ENCODE results near the gene WNK4.
"Not testable (repeated sequence)": the region's sequence is repeated elsewhere in the genome, so short reads cannot be mapped to it uniquely, and the experiment has no call there.

Gene WNK4

DNA sequence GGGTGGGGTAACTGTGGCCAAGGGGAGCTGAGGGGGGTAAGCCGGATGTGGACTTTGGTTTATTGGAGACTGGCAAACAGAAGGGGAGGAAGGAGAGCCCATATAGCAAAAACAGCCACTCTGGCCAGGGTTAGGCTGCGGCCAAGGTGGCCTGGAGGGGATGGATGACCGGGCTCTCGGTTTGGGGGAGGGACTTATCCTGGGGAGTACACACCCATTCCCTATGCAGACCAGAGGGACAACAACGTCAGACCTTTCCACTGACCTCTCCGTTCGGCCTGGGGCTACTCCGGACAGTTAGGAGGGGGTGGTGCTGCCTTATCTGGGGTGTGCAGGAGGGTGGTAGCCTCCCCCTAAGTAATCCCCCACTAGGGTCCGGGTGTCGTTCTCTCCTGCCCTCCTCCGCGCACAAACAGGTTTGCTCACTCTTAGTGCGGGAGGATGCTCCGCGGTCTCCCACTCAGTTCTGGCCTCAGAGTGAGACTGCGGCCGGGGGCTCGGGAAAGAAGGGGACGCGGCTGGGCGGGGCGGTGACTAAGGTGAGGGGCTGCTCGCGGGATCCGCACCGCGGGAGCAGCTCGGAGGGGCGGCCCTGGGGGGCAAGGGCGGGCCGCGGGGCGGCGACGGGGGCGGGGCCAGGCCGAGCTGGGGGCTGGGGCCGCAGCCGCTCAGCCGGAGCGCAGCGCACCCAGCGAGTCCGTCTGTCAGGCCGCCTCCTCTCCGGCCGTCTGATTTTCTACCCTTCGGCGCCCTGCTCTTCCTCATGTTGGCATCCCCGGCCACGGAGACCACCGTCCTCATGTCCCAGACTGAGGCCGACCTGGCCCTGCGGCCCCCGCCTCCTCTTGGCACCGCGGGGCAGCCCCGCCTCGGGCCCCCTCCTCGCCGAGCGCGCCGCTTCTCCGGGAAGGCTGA is at the start of gene WNK4:
TSS of gene WNK4 (plus strand) at position 675 of the 915 bp plus-strand sequence. CDS start at position 764, 89 bp downstream.
- Mint-ChIP-seq H3K4me1 (peaks cover 16% of the 10 kb centered on the region), H3K9me3 (no peaks in the 10 kb centered on the region), H3K4me3 (peak within 1 kb of the TSS; percentile 29), H3K27me3 (peaks cover 19% of the 10 kb centered on the region), H3K36me3 (peaks cover 26% of the 10 kb centered on the region), H3K27ac (no peak within 1 kb of the TSS)
- DNase-seq (ENCODE audit: low spot score in 2 of 2) (no peak), ATAC-seq (ENCODE audit: low read depth) (no peak)

DNA sequence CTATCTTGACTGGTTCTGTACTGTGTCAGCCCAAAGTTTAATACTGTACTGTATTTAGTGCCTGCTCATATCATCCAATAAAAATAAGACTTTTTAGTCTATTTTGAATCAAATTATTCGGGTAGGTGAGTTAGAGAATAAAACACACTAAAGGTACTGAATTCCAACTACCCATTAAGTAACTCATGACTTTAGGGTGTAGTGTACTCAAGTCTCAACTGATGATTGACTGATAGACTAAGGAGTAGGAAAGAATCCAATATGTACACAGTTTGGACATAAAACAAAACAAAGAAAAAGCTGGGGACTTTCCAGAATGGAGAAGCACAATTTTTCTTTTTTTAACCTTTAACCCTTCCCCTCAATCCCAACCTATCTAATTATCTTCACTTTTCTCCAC is 39.7 kb upstream of the WNK4 start:
- DNase-seq (ENCODE audit: low spot score in 2 of 2) (no peak), ATAC-seq (ENCODE audit: low read depth) (no peak)
- H3K36me3 Mint-ChIP-seq: no peaks in the 10 kb centered on the region
- H3K27me3 Mint-ChIP-seq: no peaks in the 10 kb centered on the region
- no peak overlapping the region for H3K27ac Mint-ChIP-seq
- no peak overlapping the region for H3K4me3 Mint-ChIP-seq
- peaks cover 18% of the 10 kb centered on the region for H3K4me1 Mint-ChIP-seq
- H3K9me3 Mint-ChIP-seq: no peaks in the 10 kb centered on the region

DNA sequence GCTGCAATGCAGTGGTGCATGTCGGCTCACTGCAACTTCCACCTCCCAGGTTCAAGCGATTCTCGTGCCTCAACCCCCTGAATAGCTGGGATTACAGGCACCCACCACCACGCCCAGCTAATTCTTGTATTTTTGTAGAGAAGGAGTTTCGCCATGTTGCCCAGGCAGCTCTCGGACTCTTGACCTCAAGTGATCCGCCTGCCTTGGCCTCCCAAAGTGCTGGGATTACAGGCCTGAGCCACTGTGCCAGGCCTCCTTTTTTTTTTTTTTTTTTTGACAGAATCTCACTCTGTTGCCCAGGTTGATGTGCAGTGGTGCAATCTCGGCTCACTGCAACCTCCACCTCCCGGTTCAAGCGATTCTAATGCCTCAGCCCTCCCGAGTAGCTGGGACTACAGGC is 37.5 kb upstream of the WNK4 start:
- not testable (repeated sequence) for H3K27me3 Mint-ChIP-seq; H3K36me3 Mint-ChIP-seq; DNase-seq (ENCODE audit: low spot score in 2 of 2); H3K27ac Mint-ChIP-seq; ATAC-seq (ENCODE audit: low read depth); H3K9me3 Mint-ChIP-seq
- Mint-ChIP-seq H3K4me1 (peaks cover 13% of the 10 kb centered on the region), H3K4me3 (peak overlapping the region; percentile 40)

DNA sequence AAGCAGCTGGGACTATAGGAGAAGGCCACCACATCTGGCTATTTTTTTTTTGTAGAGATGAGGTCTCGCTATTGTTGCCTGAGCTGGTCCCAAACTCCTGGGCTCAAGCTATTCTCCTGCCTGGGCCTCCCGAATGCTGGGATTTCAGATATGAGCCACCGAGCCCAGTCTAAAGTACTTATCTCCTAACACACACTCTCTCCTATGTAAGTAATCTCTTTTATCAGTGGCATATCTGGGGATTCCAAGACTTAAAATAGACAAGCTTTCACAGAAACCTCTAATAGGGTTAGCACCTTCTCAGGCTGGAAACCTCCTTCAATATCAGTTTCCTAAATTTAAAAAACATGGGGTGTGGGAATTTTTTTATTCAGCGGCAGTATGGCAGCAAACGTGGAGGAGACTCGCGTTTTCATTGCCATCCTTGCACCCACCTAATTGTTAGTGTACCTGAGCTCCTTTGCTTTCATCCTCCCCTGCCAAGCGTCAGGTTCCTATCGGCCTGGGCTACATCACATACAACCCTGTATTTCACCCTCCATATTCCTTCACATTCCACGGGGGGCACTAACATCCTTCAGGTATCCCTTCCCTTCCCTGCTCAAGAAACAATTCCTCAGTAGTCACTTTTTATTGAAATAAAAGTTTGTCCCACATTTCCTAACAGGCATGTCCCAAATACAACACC is 36.7 kb upstream of the WNK4 start:
- peaks cover 5% of the 10 kb centered on the region for H3K27me3 Mint-ChIP-seq
- DNase-seq (ENCODE audit: low spot score in 2 of 2): no peak
- peak overlapping the region; percentile 94 for H3K4me3 Mint-ChIP-seq
- ATAC-seq (ENCODE audit: low read depth): no peak
- H3K4me1 Mint-ChIP-seq: peaks cover 13% of the 10 kb centered on the region
- H3K27ac Mint-ChIP-seq: peak overlapping the region; percentile 93
- no peaks in the 10 kb centered on the region for H3K9me3 Mint-ChIP-seq
- H3K36me3 Mint-ChIP-seq: no peaks in the 10 kb centered on the region

DNA sequence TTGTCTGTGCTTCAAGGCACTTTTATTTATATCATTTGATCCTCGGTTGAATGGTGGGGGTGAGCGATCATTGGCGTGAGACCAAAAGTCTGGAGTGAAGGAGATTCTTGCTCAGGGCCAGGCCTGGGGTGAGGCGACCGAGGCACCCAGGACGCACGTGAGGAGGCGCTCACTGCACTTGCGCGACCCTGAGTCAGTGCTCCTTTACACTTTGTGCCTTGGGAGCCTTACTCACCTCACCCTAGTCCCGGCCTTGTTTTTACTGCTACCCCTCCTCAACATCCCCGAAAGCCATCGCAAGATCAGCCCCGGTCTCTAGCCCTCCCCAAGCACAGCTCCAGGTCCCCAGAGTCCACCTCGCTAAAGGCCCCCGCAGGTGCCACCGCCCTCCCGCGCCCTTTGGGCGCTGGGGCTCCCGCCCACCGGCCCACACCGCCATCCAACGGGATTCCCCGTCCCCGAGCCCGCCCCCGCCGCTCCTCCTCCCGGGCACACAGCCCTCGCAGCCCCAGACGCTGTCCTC is 36.1 kb upstream of the WNK4 start:
- no peak for DNase-seq (ENCODE audit: low spot score in 2 of 2)
- Mint-ChIP-seq H3K4me1 (peaks cover 13% of the 10 kb centered on the region), H3K27ac (peak overlapping the region; percentile 93), H3K4me3 (peak overlapping the region; percentile 94), H3K9me3 (no peaks in the 10 kb centered on the region), H3K27me3 (peaks cover 8% of the 10 kb centered on the region), H3K36me3 (no peaks in the 10 kb centered on the region)
- ATAC-seq (ENCODE audit: low read depth): peak; percentile 65

DNA sequence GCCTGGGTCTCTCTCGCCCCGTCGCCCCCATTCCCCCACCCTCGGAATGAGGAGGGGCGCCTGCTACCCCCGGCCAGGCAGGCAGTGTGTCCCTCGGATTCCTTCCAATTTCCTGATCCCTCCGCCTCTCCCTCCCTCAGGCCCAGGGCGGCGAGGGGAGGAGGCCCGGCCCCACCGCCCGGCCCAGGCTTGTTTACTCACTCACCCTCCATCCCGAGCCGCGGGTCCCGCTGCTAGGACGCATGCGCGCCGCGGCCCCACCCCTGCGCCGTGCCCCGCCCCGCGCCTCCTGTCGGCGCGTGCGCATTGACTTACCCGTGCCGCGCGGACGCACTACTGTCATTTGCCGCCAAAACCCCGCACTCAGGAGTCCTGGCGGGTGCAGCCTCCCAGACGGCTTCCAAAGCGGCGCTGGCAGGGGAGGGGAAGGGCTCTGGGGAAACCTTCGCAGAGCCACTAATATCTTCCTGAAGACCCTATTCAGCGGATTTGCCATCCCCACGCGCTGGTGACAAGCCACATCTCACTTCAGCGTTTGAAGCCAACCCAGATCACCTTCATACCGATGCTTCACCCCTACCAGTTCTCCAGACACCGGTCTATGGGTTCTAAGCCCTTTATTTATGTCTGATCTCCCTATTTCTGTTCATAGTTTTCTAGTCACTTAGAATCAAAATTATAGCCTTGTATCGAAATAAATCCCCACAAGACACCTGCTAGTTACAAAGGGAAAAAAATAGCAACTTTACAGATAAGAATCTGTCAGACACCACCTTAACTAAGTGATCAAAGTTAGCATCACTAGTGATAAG is 35.4 kb upstream of the WNK4 start, which contains the start of gene EZH1:
TSS of gene EZH1 (minus strand) at position 235 of the 812 bp plus-strand sequence. CDS start 16,099 bp downstream, outside the sequence.
- Mint-ChIP-seq H3K9me3 (no peaks in the 10 kb centered on the region), H3K4me1 (peaks cover 13% of the 10 kb centered on the region), H3K27me3 (peaks cover 10% of the 10 kb centered on the region), H3K27ac (peak within 1 kb of the TSS; percentile 93), H3K36me3 (no peaks in the 10 kb centered on the region), H3K4me3 (peak within 1 kb of the TSS; percentile 94)
- ATAC-seq (ENCODE audit: low read depth) (peak; percentile 90), DNase-seq (ENCODE audit: low spot score in 2 of 2) (peak; percentile 93 to 94)

DNA sequence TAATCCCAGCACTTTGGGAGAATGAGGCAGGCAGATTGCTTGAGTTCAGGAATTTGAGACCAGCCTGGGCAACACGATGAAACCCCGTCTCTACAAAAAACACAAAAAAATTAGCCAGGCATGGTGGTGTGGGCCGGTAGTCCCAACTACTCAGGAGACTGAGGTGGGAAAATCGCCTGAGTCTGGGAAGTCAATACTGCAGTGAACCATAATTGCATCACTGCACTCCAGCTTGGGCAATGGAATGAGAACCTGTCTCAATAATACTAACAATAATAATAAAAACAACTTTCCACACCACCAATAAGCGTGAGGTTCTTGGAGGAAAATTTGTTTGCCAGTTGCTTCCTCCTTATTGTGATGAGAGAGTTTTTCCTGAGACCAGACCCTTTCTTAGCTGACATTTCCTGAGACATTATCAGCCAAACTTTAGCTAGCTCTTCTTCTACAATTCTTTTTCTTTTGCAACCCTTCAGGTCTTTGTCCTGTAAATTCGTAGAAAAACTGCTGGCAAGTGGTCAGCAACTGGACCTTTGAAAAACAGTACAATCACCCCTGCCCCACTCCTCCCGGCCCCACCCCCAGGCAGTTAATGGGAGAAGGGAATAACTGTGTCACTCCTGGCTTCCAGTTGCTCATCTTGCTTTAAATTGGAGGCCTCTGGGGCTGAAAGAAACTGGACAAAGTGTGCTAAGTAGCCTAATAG is 32.1 kb upstream of the WNK4 start:
- H3K27me3 Mint-ChIP-seq: peaks cover 10% of the 10 kb centered on the region
- H3K27ac Mint-ChIP-seq: no peak overlapping the region
- no peaks in the 10 kb centered on the region for H3K36me3 Mint-ChIP-seq
- H3K4me1 Mint-ChIP-seq: peaks cover 9% of the 10 kb centered on the region
- no peak for ATAC-seq (ENCODE audit: low read depth)
- H3K4me3 Mint-ChIP-seq: no peak overlapping the region
- no peaks in the 10 kb centered on the region for H3K9me3 Mint-ChIP-seq
- DNase-seq (ENCODE audit: low spot score in 2 of 2): no peak

DNA sequence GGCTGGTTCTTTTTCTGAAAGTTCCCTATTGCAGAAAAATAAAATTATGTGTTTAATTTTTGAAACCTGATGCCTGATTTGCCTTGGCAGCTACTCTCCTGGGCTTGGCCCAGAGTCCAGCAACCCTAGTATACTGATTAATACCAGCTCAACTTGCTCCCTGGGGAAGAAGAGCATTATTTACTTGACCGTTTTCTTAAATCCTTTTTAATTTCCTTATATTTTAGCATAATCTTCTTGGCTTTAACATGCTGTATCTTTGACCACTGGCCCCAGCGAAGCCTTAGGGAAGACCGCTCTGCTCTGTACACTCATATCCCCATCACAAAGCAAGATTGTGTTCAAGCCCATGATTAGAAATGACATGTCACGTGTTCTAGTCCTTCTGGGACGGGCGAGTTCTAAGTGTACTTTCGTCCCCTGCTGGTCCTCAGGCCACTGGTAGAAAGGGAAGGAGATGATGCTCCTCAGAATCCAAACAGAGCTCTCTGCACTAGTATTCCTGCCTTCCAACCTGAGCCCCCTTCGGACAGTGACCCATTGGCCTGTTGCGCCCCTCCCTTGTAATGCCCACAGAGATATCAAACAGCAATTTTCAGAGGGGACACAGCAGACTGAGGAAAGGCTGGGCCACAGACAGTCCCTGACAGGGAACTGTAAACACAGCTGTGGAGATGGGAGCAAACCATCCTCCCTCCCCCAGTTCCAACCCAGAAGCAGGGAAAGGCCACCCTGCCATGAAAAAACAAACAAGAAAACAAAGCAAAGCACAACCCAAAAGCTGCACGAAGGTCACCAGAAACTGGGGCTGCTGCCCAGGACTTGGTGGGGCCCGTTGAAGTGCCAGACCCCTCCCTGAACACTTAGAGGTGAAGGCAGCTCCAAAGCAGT is 31.3 kb upstream of the WNK4 start:
- peaks cover 10% of the 10 kb centered on the region for H3K27me3 Mint-ChIP-seq
- DNase-seq (ENCODE audit: low spot score in 2 of 2) (no peak), ATAC-seq (ENCODE audit: low read depth) (no peak)
- H3K27ac Mint-ChIP-seq: no peak overlapping the region
- H3K4me3 Mint-ChIP-seq: no peak overlapping the region
- no peaks in the 10 kb centered on the region for H3K9me3 Mint-ChIP-seq
- H3K36me3 Mint-ChIP-seq: no peaks in the 10 kb centered on the region
- H3K4me1 Mint-ChIP-seq: peaks cover 3% of the 10 kb centered on the region

DNA sequence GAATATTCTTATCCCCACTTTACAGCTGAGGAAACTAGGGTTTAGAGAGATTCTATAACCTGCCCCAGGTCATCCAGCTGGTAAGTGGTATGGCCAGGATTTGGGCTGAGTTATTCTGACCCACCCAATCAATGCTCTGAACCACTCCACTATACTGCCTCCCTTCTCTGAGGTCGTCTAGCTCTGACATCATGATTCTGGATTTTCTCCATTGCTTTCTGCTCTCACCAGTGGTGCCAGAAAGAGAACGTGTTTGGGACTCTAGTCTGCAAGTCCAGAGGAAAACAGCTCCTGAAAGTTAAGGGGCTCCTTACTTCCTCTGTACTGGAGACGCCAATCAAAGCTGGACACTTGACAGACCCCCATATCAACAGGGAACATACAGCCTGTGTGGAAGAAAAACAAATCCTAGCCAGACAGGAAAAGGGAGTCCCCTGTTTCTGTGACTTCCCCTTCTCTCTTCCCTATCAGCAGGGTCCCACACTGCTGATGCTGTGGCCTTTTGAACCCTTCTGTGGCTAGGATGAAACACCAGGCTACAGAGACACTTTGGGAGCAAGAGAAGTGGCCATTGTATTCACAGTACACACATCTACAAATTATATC is 29.6 kb upstream of the WNK4 start:
- Mint-ChIP-seq H3K4me1 (no peaks in the 10 kb centered on the region), H3K27ac (no peak overlapping the region), H3K27me3 (peaks cover 14% of the 10 kb centered on the region), H3K36me3 (no peaks in the 10 kb centered on the region), H3K4me3 (no peak overlapping the region), H3K9me3 (no peaks in the 10 kb centered on the region)
- ATAC-seq (ENCODE audit: low read depth) (no peak), DNase-seq (ENCODE audit: low spot score in 2 of 2) (no peak)

DNA sequence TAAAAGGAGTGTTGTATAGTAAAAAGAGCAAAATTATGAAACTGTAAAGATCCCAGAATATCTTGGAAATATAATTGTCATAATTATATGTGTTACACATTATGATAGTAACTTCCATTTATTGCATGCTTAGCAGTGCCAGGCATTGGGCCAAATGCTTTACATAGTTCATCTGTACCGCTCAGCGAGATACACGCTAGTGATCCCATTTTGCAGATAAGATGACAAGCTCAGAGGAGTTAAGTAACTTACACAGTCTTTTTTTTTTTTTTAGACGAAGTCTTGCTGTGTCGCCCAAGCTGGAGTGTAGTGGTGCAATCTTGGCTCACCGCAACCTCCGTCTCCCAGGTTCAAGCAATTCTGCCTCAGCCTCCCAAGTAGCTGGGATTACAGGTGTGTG is 28.8 kb upstream of the WNK4 start:
- no peak overlapping the region for H3K27ac Mint-ChIP-seq
- H3K9me3 Mint-ChIP-seq: no peaks in the 10 kb centered on the region
- ATAC-seq (ENCODE audit: low read depth) (no peak), DNase-seq (ENCODE audit: low spot score in 2 of 2) (no peak)
- H3K4me1 Mint-ChIP-seq: no peaks in the 10 kb centered on the region
- H3K36me3 Mint-ChIP-seq: no peaks in the 10 kb centered on the region
- no peak overlapping the region for H3K4me3 Mint-ChIP-seq
- H3K27me3 Mint-ChIP-seq: peaks cover 17% of the 10 kb centered on the region

DNA sequence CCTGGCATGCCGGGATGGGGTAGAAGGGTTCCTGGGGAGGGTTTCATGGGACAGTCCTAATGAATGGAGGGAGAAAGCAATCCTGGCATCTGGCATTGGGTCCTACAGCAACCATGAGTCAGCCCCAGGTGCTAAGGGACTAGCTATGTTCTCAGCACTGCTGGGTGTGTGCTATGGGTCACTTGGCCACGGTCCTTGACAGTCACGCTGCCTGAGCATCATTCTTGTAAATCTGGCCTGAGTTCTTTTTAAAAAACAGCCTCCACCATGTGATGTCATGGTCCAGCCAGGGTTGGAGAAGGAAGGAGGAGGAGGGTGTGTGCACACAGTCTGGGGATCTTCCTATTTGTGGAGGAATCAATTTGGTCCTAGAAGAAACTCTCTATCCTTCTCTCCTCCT is 25.6 kb upstream of the WNK4 start:
- H3K27ac Mint-ChIP-seq: no peak overlapping the region

DNA sequence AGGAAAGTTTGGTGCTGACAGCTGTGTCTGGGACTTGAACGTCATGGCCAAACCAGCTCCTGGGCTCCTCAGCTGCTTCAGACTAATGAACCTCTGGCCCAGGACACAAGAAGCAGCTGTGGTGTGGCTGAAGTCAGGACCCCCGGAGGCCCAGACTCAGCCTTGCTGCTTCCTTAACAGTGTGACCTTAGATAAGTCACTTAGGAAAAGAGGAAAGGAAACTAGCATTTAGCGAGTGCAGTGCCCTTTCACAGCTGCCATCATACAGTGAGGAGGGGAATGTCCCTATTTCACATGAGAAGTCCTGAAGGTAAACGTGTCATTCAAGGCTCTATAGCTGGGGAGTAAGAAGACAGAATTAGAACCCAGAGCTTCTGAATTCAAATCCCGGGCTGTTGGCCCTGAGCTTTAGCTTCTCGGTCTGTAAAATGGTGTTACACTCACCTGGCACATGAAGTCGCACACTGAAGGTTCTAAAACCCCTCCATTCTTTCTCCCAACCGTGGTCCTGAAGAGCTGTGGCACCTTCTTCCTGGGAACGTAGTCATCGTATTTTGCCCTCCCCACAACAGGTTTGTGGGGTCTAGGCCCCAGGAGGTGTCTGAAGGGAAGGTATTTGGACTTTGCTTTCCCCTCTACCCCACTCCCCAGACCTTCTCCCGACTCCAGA is 20.3 kb upstream of the WNK4 start:
- Mint-ChIP-seq H3K4me3 (no peak overlapping the region), H3K27me3 (peaks cover 28% of the 10 kb centered on the region), H3K27ac (no peak overlapping the region), H3K9me3 (no peaks in the 10 kb centered on the region), H3K36me3 (no peaks in the 10 kb centered on the region), H3K4me1 (peaks cover 19% of the 10 kb centered on the region)
- ATAC-seq (ENCODE audit: low read depth) (peak; percentile 88), DNase-seq (ENCODE audit: low spot score in 2 of 2) (peak in 1 of 2 donors; percentile 16)

More for the DNA sequence above, 25.6 kb upstream of the WNK4 start:
- Mint-ChIP-seq H3K36me3 (no peaks in the 10 kb centered on the region), H3K4me1 (peaks cover 2% of the 10 kb centered on the region), H3K4me3 (no peak overlapping the region), H3K27me3 (peaks cover 10% of the 10 kb centered on the region), H3K9me3 (no peaks in the 10 kb centered on the region)
- DNase-seq (ENCODE audit: low spot score in 2 of 2): no peak
- no peak for ATAC-seq (ENCODE audit: low read depth)
